ENCODE measurements around the gene FGG. TPM values are rescaled to one million over a fixed set of nuclear protein-coding genes. Genes with fewer than 3 reads are reported as not detected.

The FGG gene
- total RNA-seq, 6 experiments from 2014 or later = not detected

DNA sequence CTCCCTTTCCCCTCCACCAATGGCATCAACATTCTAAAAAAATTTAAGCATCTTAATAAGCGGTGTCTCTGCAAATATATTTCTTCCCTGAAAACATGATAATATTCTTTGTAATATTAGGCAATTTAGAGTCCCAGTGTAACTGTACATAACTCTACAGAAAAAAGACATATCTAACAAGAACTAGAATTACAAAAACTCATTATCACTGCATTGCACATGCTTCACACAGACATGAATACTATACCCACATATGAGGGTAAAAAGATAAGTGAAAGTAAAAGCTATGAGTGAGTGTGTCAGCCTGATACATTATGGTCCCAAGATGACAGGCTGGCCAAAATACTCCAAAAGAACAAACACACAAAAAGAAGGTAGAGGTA is 52.0 kb downstream of the FGG start:
- peaks cover 13% of the 10 kb centered on the region for H3K4me1 Mint-ChIP-seq (ENCODE audit: low read depth)
- no peak for DNase-seq
- H3K27me3 Mint-ChIP-seq (ENCODE audit: insufficient read depth) = no peaks in the 10 kb centered on the region; the same call in 1 of the 2 replicates
- H3K27ac Mint-ChIP-seq = no peak overlapping the region
- no peak overlapping the region for H3K4me3 Mint-ChIP-seq
- TF ChIP-seq, protein P1, sequence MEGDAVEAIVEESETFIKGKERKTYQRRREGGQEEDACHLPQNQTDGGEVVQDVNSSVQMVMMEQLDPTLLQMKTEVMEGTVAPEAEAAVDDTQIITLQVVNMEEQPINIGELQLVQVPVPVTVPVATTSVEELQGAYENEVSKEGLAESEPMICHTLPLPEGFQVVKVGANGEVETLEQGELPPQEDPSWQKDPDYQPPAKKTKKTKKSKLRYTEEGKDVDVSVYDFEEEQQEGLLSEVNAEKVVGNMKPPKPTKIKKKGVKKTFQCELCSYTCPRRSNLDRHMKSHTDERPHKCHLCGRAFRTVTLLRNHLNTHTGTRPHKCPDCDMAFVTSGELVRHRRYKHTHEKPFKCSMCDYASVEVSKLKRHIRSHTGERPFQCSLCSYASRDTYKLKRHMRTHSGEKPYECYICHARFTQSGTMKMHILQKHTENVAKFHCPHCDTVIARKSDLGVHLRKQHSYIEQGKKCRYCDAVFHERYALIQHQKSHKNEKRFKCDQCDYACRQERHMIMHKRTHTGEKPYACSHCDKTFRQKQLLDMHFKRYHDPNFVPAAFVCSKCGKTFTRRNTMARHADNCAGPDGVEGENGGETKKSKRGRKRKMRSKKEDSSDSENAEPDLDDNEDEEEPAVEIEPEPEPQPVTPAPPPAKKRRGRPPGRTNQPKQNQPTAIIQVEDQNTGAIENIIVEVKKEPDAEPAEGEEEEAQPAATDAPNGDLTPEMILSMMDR (IDR thresholded peaks at IDR 0.05) = no peak
- no peaks in the 10 kb centered on the region for H3K9me3 Mint-ChIP-seq
- no peaks in the 10 kb centered on the region for H3K36me3 Mint-ChIP-seq (ENCODE audit: low read depth)

DNA sequence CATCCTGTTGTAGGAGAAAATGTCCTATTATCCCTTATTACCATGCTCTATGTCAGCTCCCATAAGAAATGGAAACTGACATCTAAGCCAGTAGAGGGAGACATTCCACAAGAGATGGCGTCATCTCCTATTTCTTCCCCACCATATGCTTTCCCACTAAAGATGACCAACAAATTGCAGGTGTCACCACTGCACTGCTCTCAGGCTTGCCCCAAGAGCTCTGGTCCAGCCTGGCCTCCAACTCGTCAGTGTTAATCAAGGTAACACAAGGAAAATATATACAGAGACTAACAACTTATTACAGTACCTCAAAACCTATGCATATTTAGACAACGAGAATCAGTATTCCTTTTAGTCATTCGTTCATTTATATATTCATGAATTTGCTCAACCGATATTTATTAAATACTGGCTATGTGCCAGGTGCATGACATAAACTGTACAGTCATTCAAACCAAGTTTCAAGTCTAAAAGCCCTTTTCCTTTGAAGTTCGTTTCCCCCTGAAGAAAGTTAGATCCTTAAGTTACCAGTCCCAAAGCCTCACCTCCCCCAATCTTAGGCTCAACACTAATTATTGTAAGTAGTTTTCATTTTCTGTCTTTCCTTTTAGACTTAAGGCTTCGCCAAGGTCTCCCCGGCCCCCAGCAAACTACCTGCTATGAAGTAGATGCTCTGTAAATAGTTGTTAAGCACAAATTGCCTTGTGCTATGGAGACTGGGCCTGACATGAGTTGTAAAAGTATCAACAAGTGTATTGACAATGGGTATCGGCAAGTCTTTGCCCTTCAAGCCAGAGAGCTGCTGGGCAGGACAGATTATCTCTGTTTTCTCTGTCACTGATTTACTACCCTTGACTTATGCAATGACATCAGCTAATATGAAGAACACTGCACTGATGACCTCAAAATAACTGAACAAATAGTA is 52.7 kb downstream of the FGG start:
- no peaks in the 10 kb centered on the region for H3K9me3 Mint-ChIP-seq
- peaks cover 13% of the 10 kb centered on the region for H3K4me1 Mint-ChIP-seq (ENCODE audit: low read depth)
- peak; percentile 53 for DNase-seq
- no peaks in the 10 kb centered on the region for H3K36me3 Mint-ChIP-seq (ENCODE audit: low read depth)
- H3K27me3 Mint-ChIP-seq (ENCODE audit: insufficient read depth) = no peaks in the 10 kb centered on the region; the same call in 1 of the 2 replicates
- H3K4me3 Mint-ChIP-seq = no peak overlapping the region
- TF ChIP-seq, protein P1 (IDR thresholded peaks at IDR 0.05) = peak; percentile 80
- no peak overlapping the region for H3K27ac Mint-ChIP-seq

DNA sequence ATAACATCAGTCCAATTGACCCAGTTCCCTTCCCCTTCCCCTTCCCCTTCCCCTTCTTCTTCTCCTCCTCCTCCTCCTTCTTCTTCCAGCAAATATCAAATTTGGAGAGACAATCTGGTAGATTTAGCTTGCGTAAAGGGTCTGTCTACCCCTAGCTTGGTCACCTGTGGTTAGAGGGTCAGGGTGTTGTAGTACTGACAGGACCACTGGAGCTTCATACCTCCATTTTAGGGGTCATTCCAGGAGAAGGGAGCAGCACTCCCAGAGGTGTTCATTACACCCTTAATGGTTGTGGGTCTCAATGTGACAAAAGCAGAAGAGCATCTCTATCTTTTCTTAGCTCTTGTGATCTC is 53.3 kb downstream of the FGG start:
- Mint-ChIP-seq H3K36me3 (ENCODE audit: low read depth) (no peaks in the 10 kb centered on the region), H3K4me3 (no peak overlapping the region), H3K27me3 (ENCODE audit: insufficient read depth) (no peaks in the 10 kb centered on the region; the same call in 1 of the 2 replicates), H3K27ac (no peak overlapping the region), H3K4me1 (ENCODE audit: low read depth) (peaks cover 13% of the 10 kb centered on the region), H3K9me3 (no peaks in the 10 kb centered on the region)
- DNase-seq = no peak
- TF ChIP-seq, protein P1 (IDR thresholded peaks at IDR 0.05) = no peak

Other genes with a start within 250 kb of the FGG start
- not detected for gene DCHS2, start 120.9 kb downstream of the FGG start, total RNA-seq (2021; fragmentation: NEBNext Ultra II Directional; extraction: Animal tissue kit (Norgen Biotek cat#: 25700))
- 100 to 1,000 TPM in 1 of 6 experiments, 10 to 100 TPM in 5; 93.8 to 101 (median 95.3) TPM for gene PLRG1, start 62.3 kb downstream of the FGG start, total RNA-seq (2021; fragmentation: NEBNext Ultra II Directional; extraction: Animal tissue kit (Norgen Biotek cat#: 25700))
- not detected for gene FGB, start 49.6 kb downstream of the FGG start, total RNA-seq (2021; fragmentation: NEBNext Ultra II Directional; extraction: Animal tissue kit (Norgen Biotek cat#: 25700))
- not detected for gene FGA, start 21.9 kb downstream of the FGG start, total RNA-seq (2021; fragmentation: NEBNext Ultra II Directional; extraction: Animal tissue kit (Norgen Biotek cat#: 25700))
- not detected for gene LRAT, start 131.3 kb upstream of the FGG start, total RNA-seq (2021; fragmentation: NEBNext Ultra II Directional; extraction: Animal tissue kit (Norgen Biotek cat#: 25700))
- gene RBM46, start 168.6 kb upstream of the FGG start, total RNA-seq (2021; fragmentation: NEBNext Ultra II Directional; extraction: Animal tissue kit (Norgen Biotek cat#: 25700)) = not detected

Data from HFFc6 (cell line).